Stimulated activated CD4-positive, alpha-beta T cell treated with anti-CD3 and anti-CD28 coated beads, Interleukin-1b, Interleukin-23, amount 100 ng/mL, for 4 hours (primary cell): ENCODE measurements around the gene CLMN.

Experiments used
- DNase-seq, 2 donors: peaks; one replicate each; pipeline ENCODE4 v3.0.0-alpha.2; 2020; ENCODE audit warnings: low read depth in 2 of 2

Gene CLMN

DNA sequence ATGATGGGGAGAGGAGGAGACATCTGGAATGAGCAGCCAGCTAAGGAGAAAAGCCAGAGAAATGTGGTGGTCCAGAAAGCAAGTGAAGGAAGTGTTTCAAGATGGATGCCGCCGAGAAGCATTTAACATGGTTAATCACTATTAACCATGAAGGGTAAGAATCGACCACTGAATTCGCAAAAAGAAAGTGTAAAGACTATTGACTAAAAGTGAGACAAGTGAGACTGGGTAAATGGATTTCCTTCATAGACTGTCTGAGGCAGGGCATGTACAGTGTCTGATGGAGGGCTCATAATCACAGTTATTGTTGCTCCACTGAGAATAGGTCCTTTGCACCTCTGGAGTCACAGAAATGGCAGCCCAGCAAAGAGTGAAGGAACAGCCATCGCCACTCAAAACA is 25.3 kb upstream of the CLMN start:
- DNase-seq: no peak

DNA sequence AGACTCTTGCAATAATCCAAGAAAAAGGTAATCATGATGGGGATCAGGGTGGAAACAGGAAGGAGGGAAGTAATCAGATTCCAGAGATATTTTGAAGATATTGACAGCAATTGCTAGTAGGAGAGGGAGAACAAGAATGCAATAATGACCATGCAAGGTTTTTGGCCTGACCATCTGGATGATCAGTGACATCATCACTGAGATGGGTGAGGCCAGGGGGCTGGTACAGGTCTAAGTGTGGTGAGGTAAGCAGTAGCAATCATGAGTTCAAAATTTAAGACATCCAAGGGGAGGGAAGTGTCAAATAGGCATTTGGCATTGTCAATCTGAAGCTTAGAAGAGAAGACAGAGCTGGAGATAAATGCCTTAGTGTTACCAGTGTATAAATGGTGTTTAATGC is 24.8 kb upstream of the CLMN start:
- no peak for DNase-seq

DNA sequence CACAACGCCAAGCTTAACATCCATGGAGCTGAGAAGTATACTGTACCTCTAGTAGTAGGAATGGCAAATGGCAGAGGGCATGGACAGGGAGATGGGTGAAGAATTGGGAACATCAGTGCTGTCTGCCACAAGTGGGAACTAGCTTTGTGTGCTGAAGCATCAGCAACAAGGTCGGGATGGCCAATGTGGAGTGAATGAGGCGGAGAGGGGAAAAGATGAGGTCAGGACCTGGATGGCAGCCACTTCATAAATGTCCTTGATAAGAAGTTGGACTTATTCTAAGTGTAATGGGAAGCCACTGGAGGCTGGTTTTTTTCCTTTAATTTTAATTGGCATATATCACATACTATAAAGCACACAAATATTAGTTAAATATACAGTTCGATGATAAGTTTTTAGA is 21.9 kb upstream of the CLMN start:
- no peak for DNase-seq

DNA sequence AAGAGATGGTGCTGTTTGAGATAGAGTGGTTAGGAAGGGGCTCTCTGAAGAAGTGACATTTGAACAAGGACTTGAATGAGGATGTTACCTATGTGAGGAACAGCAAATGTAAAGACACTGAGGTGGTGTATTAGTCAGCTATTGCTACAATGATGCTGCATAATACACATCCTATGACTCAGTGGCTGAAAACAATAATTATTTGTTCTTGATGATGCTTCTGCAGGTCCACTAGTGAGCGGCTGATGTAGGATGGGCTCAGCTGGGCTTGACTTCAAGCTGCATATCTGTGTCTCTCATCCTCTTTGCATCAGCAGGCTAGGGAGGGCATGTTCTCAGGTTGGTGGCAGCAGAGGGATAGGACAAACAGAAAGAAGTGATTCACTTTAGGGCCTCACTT is 21.4 kb upstream of the CLMN start:
- DNase-seq: no peak

DNA sequence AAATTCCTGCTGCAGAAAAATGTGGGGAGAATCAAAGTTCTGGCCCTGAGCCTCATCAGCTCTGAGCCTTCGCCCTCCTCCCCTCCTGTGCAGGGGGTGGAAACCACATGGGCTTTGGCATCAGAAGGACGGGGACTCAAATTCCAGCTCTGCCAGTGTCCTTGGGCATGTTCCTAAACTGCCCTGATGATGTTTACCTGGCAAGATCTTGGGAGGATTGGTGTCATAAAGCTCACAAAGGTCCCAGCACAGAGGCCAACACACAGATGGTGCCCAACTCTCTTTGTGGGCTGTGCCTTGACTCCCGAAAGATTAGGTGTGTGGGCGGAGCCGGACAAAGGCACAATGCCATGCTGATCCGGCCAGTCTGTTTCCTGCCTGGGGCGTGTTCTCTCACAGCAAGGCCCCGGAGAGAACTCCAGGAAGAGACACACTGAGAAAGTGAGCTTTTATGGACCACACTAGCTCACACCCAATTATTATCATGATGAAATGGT is 20.5 kb upstream of the CLMN start:
- DNase-seq: no peak

DNA sequence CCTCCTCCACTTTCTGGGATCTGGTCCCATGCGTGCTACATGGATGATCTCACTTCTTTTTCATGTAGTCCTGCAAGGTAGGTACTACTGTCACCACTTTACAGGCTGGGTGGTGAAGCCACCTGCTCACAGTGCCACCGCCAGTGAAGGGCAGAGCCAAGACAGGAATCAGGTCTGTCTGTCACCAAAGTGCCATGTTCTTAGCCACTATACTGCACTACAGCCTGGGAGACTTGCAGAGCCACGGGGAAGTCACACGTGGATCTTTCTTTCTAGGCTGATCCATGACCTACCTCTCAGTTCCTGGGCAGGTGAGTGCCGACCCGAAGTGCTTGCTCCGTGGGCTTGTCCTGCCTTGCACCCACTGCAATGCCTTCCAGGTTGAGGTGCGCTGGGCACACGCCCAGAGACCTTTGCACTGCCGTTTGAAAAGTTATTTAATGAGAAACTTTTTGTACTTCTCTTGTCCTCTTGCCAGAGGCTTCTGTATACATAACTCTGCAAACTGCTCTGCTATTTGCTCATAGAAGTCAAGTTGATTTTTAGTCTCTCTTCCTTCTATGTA is 19.7 kb upstream of the CLMN start:
- DNase-seq: no peak

DNA sequence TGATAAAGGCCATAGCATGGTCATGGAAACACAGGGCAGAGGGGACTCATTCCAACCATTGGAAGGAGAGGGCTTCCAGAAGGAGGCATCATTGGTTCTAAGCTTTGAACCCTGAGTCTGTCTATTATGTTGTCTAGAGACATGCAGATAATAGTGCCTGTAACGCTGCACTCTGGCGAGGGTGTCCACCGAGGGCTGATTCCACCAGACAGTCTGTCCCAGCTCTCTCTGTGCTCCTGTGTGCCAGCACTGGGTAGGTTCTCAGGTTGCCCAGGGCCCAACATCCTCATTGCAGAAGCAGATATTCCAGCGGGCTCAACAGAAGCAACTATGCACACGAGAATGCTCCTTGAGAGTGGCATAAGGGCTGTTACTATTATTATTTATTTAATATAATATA is 18.7 kb upstream of the CLMN start:
- no peak for DNase-seq

DNA sequence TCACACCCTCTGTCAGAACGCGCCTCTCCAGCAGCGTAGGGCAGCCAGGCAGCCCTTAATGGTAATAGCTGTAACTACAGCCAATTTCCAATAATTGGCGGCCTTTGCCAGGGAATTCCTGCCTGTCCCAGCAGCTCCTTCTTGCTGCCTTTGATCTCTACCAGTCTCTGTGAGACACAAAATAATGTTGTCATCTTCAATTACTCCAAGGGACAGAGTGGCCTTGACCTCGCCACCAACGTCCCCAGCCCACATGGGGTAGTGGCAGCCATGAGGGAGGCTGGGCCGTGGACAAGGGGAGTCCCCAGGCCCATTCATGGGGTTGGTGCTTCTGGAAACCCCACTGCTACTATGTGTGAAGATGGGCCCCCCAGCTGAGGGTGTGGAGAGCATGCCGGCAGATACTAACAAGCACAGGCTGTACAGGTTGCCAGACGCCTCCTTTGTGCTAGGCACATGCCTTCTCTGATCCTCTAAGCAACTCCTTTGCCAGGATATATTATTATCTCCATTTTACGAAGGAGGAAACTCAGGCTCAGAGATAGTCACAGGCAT is 17.4 kb upstream of the CLMN start:
- DNase-seq: no peak

- no peak for DNase-seq
Observed at GRCh38 chr14:95336192-95336760, 16.6 kb upstream of the CLMN start.

- no peak for DNase-seq
Observed at GRCh38 chr14:95335071-95335470, 15.4 kb upstream of the CLMN start.

DNA sequence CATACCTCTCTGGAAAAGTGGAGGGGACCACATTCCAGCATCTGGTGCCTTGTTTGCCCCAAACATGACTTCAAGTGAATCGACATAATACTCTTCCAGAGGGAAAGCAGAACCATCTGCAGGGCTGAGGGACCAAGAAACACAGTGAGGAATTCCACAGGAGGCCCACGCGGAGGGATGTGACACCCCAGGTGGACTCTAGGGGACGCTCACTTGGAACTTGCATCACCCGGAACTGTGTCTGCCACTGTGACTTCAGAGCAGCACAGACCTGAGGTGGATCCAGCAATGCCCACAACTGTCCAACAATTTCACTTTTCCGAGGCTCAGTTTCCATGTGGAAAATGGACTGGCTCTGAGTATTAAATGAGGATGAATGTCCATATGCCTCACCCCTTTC is 14.3 kb upstream of the CLMN start:
- DNase-seq: no peak

DNA sequence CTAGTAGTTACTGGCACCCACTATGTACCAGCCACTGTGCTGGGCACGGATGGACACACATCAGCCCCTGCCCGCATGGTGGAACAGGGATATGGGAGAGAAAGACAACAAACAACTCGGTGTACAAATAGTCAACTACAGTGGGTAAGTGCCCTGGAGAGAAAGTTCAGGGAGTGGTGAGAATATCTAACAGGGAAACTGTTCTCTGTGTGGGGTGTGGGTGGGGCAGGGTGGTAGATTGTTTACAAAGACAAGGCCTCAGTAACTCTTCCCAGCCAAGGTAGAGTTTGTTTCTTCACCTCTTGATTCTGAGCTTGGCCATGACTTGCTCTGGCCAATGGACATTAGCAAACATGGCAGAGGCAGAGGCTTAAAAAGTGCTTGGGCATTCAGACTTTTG is 12.9 kb upstream of the CLMN start:
- no peak for DNase-seq

DNA sequence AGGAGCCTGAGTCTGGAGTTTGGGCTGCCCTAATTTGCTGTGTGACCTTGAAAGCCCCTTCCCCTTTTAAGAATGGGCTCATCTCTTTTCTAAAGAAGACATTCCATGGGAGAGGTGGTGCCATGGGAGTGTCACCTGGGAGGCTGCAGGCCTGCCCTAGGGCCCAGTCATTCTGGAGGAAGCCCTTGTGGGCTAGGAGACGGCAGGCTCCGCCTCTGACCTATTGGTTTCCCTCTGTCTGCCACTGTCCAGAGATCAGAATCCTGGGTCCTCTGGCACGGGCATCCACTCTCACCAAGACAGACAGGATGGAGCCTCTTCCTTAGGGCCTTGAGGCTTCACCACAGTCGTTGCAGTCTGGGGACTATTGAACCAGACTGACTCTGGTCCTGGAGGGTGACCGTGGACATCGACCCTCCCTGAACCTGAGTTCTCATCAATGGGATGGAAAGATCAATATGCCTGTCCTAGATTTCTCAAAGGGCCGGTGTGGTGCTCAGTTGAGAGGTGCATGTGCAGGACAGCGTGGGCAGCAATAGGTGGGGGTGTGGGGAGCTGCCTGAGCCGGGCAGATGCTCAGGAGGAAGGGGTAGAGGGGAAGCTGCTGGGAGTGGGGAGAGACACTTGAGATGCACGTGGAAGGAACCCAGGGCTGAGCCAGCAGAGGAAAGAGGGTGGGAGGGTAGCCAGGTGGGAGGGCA is 12.2 kb upstream of the CLMN start:
- DNase-seq: no peak

GRCh38 chr14:95330591-95331370 is 11.1 kb upstream of the CLMN start:
- DNase-seq: no peak

- no peak for DNase-seq
Observed at GRCh38 chr14:95329941-95330340, 10.2 kb upstream of the CLMN start.

- DNase-seq: no peak
Observed at GRCh38 chr14:95328729-95329503, 9.2 kb upstream of the CLMN start.

DNA sequence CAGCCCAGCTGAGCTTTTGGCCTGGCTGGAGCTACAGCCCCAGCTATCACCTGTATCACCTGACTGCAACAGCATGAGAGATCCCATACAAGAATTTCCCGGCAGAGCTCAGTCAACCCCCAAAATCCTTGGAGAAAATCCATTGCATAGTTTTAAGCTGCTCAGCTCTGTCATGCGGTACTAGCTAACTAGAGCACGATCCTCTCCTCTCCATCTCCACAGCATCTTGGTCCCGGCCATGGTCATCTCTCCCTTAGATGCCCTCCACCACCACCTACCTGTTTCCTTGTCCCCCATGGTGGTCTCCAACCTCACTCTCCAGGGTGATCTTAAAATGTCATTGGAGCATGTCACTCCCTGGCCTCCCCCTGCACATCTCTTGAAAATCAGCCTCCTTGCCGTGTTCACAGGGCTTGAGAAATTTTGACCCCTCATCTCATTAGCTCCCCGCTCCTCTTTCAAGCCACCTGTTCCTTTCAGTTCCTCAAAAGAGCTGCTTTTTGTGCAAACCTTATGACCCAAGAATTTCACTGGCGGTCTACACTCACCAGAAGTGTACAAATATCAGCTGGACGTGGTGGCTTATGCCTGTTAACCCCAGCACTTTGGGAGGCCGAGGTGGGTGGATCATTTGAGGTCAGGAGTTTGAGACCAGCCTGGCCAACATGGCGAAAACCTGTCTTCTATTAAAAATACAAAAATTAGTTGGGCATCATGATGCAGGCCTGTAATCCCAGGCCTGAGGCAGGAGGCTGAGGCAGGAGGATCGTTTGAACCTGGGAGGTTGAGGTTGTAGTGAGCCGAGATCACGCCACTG is 8.1 kb upstream of the CLMN start:
- no peak for DNase-seq

- DNase-seq: no peak
Observed at GRCh38 chr14:95326987-95327386, 7.3 kb upstream of the CLMN start.

DNA sequence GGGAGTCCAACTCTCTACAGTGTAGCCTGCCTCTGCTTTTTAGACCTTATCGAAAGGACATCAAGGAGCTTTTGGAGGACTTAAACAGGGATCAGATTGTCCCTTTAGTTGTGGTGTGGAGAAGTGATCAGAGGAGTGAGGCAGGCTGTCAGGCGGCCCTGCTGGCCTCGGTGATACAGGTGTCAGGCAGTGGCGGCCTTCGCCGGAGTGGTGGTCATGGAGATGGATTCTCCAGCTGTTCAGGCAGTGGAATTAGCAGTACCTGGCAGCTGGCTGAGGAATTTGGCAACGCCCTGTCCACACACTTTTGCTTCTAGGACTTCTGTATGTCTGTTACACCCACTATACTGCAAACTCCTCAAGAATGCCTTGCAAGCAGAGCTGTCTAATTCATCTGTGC is 4.2 kb upstream of the CLMN start:
- no peak for DNase-seq

GRCh38 chr14:95323361-95323760 is 3.7 kb upstream of the CLMN start:
- DNase-seq: no peak

DNA sequence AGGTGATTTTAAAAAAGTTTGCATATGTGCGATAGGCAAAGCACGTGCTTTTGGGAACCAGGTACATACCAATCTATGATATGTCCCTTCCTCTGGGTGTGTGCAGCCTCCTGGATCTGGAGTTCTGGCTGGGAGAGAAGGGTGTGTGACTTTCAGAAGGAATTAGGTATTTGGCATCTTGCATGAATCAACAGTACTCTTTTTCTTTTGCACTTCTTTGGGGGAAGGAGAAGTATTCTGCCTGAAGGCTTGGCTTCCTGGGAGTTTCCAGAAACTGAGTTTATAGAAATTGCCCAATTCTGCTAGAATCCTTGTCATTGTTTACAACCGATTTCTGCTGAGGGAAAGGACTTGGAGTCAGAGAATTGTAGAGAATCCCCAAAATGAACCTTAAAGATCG is 2.9 kb upstream of the CLMN start:
- no peak for DNase-seq
